ENCODE data around the gene CTSC.

- TF ChIP-seq POLR2AphosphoS5 (IDR thresholded peaks at IDR 0.05; ENCODE audit: borderline replicate concordance, low read depth, low read length) (no peak), EZH2 (IDR thresholded peaks at IDR 0.05) (no peak), FOXP2 (optimal IDR thresholded peaks at IDR 0.05; ENCODE audit: control extremely low read depth, extremely low read length, insufficient read depth) (no peak)
Observed at GRCh38 chr11:88259431-88259830, 78.1 kb downstream of the CTSC start.
